ENCODE measurements around the gene PI4K2A. TPM values are rescaled to one million over a fixed set of nuclear protein-coding genes. Genes with fewer than 3 reads are reported as not detected.
A peak's percentile ranks its signal among the peaks of the same experiment; 100 is the strongest.

The PI4K2A gene
- total and polyA plus RNA-seq, 2 of the 13 experiments (the other 11 are each of a cell fraction or from before 2014, with no cell fraction given) = 10.9 to 14.3 TPM

GRCh38 chr10:97596101-97597082 lies 44.1 kb upstream of the PI4K2A start (continued):
- TF ChIP-seq RARG (CRISPR knock-in tag; IDR thresholded peaks at IDR 0.05; ENCODE audit: low read depth) (no peak), THAP9 (CRISPR knock-in tag; IDR thresholded peaks at IDR 0.05; ENCODE audit: borderline replicate concordance) (no peak), CREM (IDR thresholded peaks at IDR 0.05) (no peak), CREM (CRISPR knock-in tag; IDR thresholded peaks at IDR 0.05) (no peak), HBP1 (CRISPR knock-in tag; IDR thresholded peaks at IDR 0.05; ENCODE audit: low read depth) (no peak), ETV5 (CRISPR knock-in tag; IDR thresholded peaks at IDR 0.05; ENCODE audit: borderline replicate concordance) (no peak), TMF1 (CRISPR knock-in tag; IDR thresholded peaks at IDR 0.05; ENCODE audit: low read depth) (no peak), RAD21 (CRISPR knock-in tag; IDR thresholded peaks at IDR 0.05) (no peak), MBNL3 (CRISPR knock-in tag; conservative IDR thresholded peaks at IDR 0.05) (no peak), HOXD1 (CRISPR knock-in tag; IDR thresholded peaks at IDR 0.05) (no peak), SMYD3 (CRISPR knock-in tag; IDR thresholded peaks at IDR 0.05) (no peak), SMAD1 (CRISPR knock-in tag; IDR thresholded peaks at IDR 0.05; ENCODE audit: borderline replicate concordance, low read depth) (no peak), SAP130 (CRISPR knock-in tag; IDR thresholded peaks at IDR 0.05; ENCODE audit: low read depth) (peak; percentile 27), ZNF263 (CRISPR knock-in tag; IDR thresholded peaks at IDR 0.05) (peak; percentile 78), ZNF317 (CRISPR knock-in tag; IDR thresholded peaks at IDR 0.05) (no peak)
